NCI-H1436 (cell line): Measurements from ENCODE around the gene RCAN1.
A peak's percentile ranks its signal among the peaks of the same experiment; 100 is the strongest.

Experiments
- DNase-seq: peaks from one replicate; lab custom pipeline; 2025; lab: John Stamatoyannopoulos, UW

RCAN1 gene

DNA sequence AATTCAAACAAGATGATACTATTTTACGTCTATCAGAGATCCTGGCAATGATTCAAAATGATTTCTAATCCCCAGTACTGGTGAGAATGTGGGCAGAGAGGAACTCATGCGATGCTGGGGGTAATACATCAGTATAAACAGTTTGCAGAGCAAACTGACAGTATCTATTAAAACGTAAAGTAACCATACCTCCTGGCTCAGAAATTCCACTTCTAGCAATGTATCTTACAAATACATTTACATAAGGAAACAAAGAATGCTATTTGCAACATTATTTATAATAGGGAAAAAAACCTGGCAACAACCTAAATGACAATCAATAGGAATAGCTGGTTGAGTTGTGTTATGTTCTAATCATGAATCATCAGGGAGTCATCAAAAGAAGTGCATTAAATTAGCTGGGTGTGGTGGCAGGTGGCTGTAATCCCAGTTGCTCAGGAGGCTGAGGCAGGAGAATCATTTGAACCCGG lies 15.9 kb downstream of the RCAN1 start:
- peak; percentile 18 for DNase-seq

DNA sequence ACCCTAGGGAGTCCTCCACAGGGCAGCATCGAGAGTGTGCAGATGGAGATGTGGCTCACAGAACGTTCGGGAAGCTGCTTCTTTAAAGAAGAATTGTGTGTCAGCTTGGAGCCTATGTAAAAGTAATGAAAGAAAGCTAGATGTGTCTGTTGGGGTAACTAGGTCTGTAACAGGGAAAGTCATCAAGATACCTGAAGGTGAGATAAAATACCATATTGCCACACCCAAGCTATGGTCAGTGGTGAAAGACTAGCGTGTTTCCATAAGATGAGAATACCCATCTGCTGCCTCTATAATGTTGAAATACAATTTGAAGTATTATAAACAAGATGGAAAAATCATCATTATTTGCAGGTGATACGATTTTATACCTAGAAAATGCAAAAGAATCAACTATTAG lies 17.5 kb downstream of the RCAN1 start:
- DNase-seq: no peak

DNA sequence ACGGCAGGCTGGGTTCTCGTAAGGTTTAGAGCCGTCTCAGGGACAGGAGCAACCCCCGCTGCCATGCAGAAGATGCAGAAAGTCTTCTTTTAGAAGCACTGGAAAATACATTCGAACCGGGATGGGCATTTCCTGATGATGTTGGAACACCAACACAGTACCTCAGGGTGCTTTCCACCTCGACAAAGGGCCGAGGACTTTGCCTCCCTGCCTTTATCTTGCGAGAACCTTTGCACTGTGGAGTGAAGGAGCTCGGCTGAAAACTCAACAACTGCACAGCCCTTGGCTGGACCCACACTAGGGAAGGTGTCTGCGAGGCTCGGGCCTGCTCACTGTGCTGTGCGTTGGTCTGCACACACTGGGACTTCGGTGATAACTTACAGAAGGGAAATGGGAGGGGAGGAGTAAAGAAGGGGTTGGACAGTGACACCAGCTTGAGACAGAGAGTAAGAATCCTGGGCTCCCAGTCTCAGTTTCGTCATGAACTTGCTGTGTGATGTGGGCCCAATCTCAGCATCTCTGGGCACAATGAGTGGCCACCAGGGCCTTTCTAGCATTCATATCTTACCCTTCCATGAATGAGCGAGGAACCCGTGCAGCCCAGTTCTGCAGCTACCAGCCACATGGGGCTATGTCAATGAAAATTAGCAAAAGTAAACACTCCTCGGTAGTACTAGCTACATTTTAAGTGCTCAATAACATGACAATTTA lies 18.2 kb downstream of the RCAN1 start:
- no peak for DNase-seq

DNA sequence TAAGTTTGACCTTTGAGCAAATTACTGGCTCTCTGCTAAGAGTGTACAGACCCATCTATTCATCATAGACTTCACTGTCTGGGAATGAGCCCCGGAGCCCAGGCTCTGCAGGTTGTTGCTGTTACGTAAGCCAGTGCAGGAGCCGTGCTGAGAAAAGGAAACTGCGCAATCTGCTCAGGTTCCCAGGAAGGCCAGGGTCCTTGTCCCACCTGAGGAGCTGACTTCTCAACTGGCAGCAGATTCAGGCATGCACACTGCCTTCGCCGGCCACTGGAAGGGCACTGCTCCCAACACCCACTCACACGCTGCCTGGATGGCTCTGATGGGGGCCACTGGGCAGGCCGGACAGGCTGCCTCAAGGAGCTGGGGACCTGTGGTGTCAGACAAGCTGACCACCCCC lies 19.5 kb downstream of the RCAN1 start:
- no peak for DNase-seq

DNA sequence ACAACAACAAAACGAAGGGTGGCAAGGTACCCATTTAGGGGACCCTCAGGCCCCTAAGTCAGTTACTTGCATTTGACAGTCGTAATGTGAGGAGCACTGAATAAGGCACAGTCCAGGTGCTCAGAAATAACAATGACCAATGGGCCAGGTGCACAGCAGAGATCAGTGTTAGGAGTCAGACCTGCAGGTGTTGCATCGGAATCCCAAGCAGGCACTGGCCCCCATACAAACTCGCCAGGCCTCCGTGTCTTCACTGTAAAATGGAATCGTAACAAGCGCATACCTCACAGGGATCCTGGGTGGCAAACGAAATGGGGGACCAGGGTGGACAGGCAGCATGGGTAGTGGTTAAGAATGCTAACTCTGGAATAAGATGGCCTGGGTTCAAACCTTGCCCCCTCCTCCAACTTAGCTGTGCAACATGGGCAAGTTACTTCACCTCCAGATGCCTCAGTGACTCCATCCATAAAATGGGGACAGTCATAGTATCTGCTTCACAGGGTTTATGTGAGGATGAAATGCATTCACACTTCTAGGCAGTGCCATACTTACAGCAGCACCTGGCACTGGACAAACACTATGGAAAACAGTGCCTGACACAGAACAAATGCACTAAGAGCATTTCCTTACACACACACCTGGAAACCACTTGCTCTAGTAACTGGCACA lies 20.2 kb downstream of the RCAN1 start:
- no peak for DNase-seq

DNA sequence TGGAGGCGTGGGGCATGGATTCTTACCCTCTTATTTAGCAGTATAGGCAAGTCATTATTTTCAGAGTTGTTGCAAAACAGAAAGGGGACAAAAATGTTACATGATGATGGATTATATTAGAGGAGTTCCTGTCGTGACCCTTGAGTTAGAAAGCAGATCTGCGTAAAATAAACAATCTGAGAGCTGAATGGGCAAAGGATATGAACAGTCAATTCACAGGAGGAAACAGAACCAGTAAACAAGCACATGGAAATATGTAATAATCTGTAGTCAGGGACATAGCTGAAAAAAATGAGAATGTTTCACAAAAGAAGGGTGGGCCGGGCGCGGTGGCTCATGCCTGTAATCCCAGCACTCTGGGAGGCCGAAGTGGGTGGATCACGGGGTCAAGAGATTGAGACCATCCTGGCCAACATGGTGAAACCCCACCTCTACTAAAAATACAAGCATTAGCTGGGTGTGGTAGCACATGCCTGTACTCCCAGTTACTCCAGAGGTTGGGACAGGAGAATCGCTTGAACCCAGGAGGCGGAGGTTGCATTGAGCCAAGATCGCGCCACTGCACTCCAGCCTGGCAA lies 20.9 kb downstream of the RCAN1 start:
- DNase-seq: no peak

DNA sequence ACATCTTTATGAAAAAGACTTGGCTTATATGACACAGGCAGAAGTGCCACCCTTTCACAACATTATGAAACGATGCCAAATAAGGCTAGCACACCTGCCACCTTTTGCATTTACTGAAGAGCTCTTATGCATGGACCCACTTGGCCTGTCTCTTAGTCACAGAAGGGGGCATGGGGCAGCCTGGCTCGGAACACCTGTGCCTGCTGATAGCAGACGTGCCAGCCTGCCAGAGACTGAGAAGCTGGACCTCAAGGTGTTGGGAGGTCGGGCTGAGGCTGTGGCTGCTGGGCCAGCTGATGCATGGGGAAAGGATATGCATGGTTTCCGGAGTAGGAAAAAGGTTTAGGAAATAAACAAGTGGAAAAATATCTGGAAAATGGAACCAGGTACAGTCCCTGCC lies 21.5 kb downstream of the RCAN1 start:
- peak; percentile 48 for DNase-seq

DNA sequence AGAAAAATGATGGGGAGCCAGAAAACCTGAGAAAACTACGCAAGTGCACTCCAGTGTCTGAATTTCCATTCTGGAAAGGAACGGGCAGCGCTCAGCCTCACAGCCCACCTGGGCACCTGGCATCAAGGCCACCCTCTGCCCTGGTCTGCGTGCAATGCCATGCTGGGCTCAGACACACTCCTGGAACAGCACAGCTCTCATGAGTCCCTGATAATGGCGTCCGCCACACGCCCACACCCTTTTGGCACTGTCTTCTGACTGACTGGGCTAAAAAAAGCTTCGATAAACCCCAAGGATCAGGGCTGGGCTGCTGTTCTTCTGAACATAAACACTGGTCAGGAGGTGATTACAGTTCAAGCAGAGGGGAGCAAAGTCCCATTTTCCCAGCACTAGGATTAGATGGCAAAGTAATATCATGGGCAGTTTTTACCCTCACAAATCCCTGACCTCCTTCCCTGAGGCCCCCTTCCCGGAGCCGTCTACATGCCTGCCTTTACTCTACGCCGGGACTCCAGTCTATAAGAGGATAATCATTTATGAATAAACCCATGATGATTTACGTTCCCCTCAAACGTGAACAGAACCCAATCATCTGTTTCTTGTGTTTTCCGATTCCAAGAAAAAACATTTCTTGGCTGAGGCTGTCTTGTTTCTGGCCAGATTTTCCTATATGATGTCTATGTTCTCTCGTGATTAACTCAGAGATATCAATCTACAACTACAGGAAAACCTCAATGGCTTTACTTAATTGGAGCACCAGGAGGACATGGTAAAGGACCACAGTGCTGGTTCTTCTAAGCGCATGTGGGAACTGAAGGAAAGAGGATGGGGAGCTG lies 22.6 kb downstream of the RCAN1 start:
- no peak for DNase-seq

DNA sequence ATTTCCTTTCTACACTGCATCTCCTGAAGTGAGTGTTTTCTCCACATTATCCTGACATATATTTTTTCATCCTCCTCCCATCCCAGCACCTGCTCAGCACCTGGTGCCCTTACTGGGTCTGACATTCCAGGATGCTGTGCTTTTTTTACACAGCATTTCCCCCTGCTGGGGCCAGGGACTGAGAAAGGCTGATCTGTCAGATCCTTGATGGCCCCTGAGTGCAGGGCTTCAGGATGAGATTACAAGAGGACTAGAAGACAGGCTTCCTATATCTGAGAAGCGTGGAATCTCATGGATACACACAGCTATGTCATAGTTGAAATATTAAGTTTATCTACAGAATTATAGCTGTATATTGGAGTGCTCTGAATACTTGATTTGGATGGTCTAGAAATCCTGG lies 24.4 kb downstream of the RCAN1 start:
- no peak for DNase-seq

DNA sequence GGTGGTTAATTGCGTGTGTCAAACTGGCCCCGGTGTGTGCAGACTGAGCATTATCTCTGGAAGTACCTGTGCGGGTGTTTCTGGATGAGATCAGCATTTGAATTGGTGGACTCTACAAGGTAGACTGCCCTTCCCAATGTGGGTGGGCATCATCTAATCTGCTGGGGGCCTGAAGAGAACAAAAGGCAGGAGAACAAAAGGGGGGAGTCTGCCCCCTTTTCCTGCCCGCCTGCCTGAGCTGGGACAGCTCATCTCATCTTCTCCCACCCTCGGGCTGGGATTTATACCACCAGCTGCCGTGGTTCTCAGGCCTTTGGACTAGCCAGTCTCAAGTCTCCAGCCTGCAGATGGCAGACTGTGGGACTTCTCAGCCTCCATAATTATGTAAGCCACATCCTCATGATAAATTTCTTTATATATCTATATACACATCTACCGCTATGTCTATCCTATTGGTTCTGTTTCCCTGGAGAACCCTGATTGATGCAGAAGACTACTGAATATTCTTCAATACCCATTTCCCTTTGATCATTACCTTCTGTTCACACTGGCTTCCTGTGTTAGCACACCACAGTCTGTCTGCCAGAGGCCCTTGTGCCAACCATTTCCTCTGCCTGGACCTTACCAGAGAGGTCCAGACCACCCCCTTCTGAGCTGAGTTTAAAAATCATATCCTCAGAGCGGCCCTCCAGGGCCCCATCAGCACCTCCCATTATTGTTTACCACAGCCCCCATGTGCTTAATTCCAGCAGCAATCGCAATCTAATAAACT lies 25.2 kb downstream of the RCAN1 start:
- DNase-seq: no peak

DNA sequence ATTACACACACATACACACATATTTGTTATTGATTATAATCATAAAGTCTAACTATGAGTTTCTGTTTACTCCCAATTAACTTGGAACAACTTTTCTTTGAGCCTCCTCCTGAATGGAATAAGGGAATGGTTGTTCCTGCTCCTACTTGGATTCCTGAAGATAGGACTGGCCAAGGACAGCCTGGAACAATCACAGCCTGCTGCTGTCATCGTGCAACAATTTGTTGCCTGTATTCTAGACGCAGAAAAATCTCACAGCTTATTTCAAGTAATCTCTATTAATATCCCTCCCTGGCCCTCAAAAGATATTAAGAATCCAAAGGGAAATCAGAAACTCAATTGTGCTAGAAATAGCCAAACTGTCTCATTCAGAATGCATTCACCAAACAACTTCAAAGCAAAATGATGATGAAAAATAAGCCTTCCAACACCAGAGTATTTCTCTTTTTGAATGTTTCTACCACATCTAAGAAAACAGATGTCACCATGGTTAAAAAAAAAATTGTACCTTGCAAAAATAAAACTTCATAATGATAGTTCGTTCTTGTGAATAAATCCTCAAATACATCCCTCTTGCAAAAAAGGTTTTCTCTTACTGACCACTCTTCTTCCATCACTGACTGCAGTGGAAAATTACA lies 30.9 kb downstream of the RCAN1 start:
- no peak for DNase-seq

DNA sequence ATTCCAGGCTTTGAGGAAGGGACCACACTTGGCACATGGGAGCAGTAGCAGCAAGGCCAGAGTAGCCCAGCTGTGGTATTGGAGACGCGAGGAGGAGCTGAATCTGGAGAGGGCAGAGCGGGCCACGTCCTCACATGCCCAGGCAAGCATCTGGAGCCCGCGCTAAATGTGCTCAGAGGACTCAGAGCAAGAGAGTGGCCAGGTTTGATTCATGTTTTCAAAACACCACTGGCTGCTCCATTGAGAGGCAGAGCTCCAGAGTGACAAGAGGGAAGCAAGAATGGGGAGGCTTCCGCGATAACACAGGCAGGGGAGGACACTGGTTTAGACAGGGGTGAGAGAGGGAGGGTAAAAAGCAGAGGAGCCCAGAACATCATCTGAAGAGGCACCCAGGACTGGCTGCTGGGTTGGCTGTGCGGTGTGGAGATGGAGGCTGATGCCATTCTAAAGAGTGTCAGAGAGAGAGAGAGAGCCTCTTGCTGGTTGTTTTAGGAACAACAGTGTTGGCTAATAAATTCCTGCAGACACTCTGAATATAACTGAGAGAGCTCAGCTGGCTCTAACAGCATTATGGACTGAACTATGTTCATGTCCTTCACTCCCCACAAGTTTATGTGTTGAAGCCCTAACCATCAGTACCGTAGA lies 32.3 kb downstream of the RCAN1 start:
- no peak for DNase-seq

DNA sequence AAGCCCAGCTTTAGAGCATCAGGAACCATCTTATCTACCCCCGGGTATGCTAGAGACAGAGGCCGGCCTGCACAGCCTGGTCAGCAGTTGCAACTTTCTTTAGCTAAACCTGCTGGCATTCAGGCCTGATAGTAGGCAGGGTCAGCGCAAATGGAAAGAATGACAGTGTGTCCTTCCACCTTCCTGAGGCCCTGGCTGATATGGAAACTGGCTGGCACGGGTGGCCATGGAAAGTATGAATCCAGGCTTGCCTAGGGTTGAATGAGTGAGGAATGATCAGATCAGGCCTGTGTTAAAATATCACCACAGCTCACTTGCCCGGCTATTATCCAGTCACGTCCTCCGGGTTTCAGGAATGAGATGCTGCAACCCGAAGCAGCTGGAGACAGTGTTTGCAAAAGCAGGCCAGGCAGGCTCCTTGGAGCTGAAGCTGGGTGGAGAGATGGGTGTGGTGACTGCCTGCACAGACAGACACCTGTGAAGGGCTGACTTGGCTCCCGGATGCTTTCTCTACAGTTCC lies 34.7 kb downstream of the RCAN1 start:
- no peak for DNase-seq

DNA sequence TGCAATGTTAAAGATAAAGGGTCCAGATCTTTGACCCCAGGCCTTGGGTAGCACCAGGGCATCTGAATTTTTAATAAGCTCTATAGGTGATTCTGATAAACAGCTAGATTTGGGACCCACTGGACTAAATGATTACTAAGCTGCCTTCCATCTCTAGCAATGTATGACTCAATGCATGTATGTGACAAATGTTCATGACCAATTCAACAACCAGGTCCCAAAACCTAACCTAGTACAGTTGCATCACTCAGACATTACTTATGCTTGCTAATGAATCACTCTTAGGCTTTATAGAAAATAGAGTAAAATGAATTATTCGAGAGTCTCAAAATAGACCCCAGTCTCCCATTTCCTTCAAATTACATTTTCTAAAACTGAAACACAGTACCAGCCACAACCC lies 35.5 kb downstream of the RCAN1 start:
- no peak for DNase-seq

DNA sequence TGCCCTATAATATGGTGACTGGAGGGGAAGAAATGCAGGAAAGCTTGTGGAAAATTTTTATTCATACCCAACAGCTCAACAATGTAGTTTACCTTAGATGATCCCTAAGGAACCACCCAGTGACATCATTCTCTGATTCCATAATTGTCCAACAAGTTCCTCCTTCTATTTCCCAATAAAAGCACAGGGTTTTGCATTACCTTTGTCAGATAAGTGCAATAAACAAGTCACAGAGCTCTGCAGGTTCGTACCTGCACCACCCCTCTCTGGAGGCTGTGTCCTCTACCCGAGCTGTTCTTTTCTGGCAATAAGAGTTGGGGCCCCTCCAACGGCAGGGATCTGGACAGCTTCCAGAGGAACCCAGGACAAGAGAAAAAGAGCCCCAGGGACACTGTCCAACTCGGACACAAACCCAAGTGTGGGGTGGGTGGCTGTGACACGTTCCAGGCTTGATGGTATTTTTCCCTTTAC lies 38.8 kb downstream of the RCAN1 start:
- DNase-seq: no peak

DNA sequence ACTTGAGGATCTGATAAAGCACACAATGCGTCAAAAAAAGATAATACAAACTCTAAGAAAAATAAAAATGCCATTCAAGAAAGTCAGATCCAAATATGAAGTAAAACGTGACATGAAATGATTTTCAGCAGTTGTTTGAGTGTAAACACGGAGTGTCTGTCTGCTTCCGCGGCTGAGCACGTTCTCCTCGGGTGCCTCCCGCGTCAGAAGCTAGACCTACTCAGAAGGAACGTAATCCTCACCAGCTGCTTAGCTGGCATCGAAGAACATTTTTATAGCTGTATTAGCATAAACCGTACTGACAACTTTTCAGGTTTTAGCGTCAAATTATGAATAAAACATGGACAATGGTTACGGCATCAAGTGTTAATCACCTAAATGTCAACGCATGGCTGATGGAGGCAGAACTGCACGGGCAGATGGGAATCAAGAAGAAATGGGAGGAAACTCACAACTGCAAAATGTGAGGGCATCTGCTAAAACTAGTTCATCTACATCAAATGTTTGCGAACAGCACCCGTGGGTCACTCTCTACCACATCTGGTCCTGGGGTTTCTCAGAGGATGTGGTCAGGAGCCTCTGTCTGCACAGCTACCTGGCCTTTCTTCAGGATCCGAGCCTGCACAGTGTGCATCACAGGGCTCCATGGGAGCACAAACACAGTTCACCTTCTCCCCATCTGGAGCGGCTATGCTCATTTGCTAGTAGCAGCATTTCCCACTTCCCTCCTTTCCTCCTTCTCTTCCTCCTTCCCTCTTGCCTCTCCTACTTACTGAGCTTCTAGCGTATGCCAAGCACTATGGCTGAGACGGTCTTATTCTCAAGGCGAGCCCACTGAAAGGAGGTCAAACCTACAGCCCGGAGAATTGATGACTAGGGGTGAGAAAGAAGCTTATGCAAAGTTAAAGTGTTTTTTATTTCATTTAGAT lies 40.0 kb downstream of the RCAN1 start:
- no peak for DNase-seq

DNA sequence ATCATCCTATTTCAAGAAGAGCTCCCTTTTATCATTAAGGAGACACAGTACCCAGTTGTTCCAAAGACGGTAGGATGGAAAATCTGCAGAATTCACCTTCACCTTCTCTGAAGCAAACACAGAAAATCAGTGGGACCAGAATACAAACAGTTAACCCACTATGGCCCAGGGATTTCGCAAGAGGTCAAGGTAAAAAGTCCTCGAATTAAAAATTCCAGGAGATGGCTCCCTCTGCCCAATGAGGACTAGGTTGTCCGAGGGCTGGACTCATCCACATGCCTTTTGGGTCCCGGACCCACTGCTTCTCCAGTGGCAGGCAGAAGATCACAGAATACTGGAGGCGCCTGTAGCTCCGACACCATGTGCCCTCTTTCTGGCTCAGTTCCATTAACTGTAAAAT lies 42.9 kb downstream of the RCAN1 start:
- DNase-seq: no peak

DNA sequence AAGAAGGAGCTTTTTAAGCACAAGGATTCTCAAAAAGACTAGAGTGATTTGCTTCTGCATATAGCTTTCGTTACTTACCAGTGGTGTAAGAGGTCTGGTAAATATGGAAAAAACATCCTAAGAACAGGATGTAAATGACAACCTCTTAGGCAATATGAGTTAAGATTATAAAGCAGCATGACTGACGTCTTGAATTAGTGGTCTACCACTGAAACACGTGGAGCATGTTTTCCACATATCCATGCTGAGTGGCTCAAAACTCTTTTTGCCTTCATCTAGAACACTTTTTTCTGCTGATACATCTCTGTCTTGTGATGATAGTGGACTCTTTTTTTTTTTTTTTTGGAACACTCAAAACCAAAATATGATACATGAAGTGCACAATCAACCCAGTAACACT lies 44.6 kb downstream of the RCAN1 start:
- no peak for DNase-seq

DNA sequence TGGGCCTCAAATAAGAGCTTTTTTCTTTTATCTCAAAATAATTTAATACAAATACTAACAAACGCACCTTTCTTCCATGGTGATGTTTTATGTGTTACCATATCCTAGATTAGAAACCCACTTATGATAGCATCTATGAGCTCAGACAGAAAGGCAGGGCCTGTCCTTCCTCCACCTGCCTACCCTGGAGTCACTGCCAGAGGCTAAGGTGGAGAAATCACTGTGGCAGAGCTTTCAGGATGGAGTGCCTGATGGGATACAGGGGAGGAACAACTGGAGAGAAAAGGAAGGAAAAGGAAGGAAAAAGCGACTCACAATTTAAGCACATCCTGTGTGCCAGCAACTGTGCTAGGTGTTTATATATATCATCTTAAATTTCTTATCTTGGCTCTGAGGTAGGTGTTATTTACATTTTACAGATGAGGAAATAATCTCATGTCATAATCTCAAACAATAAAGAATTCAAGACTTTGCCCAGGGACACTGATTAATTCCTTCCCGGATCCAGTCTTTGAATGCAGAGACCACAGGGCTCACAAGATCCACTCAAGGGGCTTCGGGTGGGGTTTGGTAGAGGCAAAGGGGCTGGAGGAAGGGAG lies 45.4 kb downstream of the RCAN1 start:
- no peak for DNase-seq
